DMS53 (cell line): ENCODE measurements around the gene CD80.
"Not testable (repeated sequence)": the region's sequence is repeated elsewhere in the genome, so short reads cannot be mapped to it uniquely, and the experiment has no call there.

Experiments used
- DNase-seq: peaks from one replicate; lab custom pipeline; 2025; lab: John Stamatoyannopoulos, UW

The CD80 gene, protein sequence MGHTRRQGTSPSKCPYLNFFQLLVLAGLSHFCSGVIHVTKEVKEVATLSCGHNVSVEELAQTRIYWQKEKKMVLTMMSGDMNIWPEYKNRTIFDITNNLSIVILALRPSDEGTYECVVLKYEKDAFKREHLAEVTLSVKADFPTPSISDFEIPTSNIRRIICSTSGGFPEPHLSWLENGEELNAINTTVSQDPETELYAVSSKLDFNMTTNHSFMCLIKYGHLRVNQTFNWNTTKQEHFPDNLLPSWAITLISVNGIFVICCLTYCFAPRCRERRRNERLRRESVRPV

DNA sequence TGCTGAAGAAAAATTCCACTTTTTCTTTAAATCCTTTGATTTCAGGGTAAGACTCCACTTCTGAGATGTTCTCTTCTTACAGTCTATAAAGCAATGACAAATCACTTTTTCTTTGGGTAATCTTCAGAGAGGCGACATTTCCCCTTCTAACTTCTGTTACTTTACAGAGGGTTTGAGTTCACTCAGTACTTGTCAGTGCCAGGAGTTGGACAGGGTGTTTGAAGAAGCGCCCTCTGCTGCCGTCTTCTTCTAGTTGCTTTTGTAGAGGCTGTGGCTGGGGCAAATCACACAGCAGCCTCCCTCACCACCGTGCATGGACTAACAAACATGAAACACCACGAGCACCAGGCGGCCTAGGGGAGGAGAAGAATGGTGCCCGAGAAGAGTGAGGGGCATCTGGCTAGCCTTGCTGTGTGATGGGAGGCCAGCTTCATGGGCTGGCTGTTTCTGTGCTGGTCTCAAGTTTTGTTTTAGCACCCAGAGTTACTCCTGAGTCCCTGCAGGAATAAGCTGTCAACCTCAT is at the start of gene CD80:
TSS of gene CD80 (minus strand) at position 174 of the 523 bp plus-strand sequence. CDS start 1,886 bp downstream, outside the sequence.
- DNase-seq, result peak; percentile 67

DNA sequence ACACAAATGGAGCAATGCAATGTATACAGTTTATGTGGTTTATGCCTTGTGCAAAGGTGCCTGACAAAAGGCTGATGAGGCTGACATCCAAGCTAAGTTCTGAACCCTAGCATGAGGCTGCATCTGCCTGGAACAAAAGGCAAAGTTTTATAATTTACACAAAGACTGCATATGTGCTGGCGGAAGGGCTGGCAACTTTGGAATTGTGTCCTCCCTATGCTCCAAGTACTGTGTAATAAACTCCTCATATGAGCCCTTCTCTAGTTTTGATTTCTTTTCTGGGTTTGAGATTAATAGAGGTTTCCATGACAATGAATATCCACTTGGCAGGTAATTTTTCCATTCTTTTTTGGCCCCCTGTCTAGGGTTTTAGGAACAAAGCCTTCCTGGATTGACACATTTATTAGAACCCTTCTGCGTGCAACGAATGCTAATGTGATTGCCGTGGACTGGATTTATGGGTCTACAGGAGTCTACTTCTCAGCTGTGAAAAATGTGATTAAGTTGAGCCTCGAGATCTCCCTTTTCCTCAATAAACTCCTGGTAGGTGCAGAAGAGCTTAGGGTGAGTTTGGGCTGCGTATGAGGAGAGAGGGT is 49.1 kb upstream of the CD80 start:
- no peak for DNase-seq

GRCh38 chr3:119604878-119605277 is 45.5 kb upstream of the CD80 start:
- DNase-seq, result no peak

DNA sequence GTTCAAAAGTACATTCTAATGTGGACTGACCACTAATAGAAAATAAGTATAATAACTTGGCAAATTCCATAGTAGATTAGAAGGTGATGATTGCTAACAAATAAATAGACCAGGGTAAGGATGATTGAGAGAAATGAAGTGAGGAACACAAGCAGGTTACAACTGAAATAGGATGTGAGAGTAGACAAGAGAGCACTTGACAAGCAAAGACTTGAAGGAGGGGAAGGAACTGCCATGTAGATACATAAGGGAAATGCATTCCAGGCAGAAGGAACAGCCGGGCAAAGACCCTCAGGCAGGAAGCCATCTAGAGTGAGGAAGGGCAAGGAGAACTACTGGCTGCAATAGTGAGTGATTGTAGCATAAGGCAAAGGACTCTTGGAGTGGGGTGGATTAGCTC is 43.3 kb upstream of the CD80 start:
- DNase-seq, result no peak

- no peak for DNase-seq
These were observed 41.7 kb upstream of the CD80 start for GRCh38 chr3:119601154-119601553.

GRCh38 chr3:119600732-119601131 is 41.3 kb upstream of the CD80 start:
- DNase-seq, result peak; percentile 5

DNA sequence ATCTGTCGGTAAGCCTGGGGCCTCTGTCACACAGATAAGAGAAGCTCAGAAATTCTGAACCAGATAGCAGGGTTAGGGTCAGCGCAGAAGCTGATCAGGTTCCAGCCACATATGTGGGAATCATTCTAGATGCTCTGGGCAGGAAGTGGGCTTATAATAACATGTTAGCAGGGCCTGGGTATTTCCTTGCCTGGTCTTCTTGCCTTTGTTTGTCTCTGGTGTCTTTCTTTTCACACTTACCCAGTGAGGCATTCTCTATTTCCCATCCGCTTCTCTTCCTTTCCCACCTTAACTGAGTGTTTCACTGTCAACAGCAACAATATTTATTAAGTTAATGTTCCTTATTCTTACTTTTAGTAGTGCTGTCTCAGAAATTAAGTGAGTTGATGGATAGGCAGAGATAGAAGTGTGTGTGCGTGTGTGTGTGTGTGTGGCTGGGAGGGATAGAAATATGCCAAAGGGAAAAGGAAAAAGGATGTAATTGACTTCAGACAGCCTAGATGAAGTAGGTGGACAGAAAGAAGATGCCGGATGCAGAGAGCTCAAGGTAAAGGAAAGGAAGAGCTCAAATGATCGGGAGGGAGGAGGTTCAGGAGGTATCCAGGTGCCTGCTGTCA is 40.3 kb upstream of the CD80 start:
- no peak for DNase-seq

- no peak for DNase-seq
These were observed 39.1 kb upstream of the CD80 start for GRCh38 chr3:119598410-119599098.

DNA sequence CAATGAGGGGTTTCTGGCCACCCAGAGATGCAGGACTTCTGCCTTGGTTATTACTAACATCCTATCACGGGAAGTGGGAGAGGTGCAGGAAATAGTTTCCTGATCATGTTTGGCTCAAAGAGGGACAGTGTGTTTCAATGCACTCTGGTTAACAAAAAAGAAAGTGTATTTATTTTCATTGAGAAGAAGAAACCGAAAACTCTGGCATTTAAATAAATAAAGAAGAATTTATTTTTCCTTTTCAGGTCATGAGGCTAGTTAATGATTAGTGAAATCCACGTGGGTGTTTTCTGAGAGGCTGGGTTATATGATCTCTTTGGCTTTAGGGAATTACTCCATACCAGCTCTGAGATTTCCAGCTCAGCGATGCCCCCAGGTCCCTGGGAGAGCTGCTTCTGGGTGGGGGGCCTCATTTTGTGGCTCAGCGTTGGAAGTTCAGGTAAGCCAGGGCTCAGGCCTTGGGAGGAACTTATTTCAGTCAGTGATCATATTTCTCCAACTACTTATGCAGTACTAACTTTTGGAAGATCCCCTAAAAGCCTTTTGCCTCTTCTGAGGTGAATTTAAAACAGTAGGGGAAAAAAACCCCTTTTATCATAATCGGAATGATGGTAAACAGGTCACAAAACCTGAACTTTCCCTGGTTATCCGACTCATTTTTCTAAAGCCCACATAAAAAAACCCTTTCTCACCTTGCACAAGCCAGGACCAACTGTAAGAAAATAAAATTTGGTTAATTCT is 38.3 kb upstream of the CD80 start, which contains the start of gene PLA1A:
TSS of gene PLA1A (plus strand) at position 338 of the 741 bp plus-strand sequence. CDS start at position 367, 29 bp downstream.
- DNase-seq, result peak; percentile 62

DNA sequence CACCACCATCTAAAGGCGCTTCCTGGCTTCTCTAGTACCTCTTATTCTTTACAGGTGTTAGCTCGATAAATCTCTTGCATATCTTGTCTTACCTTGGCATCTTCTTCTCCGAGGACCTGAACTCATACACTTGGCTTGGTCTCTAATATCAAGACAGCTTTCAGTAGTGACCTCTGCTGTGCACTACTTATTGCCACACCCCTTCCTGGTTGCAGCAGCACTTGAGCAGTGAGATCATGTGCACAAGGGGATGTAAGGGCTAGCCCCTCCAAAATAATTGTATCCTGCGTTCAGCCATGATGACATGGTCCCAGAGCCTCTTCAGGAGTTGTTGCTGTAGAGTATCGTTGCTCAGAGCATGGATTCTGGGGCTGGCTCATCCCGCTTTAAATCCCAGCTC is 37.0 kb upstream of the CD80 start:
- no peak for DNase-seq

DNA sequence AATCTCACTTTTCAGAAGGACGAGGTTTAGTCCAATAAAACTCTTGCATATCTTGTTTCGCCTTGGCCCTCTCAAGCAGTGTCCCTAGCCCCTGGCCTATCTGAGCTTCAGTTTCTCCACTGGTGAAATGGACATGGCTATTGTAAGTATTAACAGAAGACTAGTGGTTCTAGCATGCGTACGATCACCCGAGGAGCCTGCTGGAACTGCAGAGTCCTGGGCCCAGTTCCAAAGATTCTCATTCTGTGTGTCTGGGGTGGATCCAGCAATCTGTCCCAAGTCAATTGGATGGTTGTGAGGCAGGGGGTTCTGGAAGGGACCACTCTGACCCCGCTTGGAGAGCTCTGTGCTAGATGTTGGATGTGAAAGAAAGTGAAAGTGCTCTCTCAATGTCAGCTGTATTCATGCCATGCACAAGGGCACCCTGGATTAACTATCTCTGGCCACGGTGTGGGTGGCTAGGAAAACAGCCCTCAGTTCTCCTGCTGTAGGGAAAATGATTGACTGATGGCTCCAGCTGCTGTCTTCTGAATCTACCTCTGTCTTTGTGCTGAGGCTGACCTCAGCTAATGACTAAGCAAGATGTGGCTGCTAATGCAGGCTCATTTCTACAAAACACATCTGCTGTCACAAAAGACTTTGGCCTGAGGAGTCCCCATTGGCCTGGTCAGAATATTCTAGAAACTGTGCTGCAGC is 36.4 kb upstream of the CD80 start:
- peak; percentile 15 for DNase-seq

DNA sequence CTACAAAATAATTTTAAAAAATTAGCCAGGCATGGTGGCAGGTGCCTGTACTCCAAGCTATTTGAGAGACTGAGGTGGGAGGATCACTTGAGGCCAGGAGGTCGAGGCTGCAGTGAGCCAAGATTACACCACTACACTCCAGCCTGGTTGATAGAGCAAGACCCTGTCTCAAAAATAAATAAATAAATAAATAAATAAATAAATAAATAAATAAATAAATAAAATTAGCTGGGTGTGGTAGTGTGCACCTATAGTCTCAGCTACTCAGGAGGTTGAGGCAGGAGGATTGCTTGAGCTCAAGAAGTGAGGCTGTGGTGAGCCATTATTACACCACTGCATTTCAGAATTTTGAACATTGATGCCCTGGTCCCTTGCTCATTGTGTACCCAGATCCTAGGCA is 35.5 kb upstream of the CD80 start:
- DNase-seq, result not testable (repeated sequence)

GRCh38 chr3:119594066-119594465 is 34.7 kb upstream of the CD80 start:
- no peak for DNase-seq

- DNase-seq, result no peak
These were observed 33.4 kb upstream of the CD80 start for GRCh38 chr3:119592861-119593260.

DNA sequence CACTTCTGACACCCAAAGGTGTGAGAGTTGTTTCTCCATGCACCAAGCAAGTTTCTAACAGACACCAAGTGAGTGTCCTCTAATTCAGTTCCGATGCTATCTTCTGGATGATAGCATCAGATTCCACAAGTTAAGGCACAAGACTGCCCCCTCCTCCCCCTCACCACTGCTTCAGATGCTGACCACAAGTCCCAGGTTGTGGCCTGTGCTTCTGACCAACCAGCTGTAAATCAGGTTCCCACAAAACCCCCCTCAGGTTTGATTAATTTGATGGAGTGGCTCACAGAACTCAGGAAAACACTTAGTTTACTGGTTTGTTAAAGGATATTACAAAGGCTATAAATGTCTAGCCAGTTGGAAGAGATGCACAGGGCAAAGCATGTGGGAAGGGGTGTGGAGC is 31.3 kb upstream of the CD80 start:
- no peak for DNase-seq

GRCh38 chr3:119589102-119589773 is 29.8 kb upstream of the CD80 start:
- DNase-seq, result no peak

DNA sequence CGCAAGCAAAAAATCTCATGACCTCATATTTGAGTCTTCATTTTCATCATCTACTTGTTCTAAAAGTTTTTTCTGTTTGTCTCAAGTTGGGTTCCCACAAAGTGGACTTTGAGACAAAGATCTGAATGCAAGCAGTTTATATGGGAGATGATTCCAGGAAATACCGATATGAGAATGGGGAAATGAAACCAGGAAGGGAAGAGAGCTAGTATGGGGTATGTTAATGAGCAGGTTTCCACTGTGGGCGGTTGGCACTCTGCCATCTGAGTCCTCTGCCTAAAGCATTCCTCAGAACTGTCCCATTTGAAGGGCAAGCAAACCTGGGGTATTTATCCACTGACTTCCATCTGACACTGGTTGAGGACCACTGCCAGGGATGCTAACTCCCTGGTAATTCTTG is 28.7 kb upstream of the CD80 start:
- DNase-seq, result no peak

DNA sequence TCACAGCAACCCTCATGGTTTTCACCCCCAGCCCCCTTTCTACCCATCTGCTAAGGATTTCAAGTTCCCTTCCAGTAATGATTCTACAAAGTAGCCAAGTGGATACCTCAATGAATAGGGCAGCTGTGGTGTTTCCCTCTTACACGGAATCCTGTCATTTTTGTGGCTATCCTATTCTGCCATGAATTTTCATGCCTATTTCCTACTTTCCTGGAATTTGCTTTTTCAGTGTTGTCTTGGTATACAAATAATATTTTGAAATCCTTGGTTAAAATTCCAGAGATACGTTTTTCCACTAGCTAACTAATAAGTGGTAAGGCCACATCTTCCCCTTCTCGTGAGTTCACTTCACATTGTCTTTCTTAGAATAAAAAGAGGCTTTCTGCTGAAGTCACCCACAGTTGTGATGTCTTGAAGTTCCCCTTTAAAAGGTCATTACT is 27.3 kb upstream of the CD80 start:
- DNase-seq, result no peak

- DNase-seq, result no peak
These were observed 26.6 kb upstream of the CD80 start for GRCh38 chr3:119585856-119586570.

DNA sequence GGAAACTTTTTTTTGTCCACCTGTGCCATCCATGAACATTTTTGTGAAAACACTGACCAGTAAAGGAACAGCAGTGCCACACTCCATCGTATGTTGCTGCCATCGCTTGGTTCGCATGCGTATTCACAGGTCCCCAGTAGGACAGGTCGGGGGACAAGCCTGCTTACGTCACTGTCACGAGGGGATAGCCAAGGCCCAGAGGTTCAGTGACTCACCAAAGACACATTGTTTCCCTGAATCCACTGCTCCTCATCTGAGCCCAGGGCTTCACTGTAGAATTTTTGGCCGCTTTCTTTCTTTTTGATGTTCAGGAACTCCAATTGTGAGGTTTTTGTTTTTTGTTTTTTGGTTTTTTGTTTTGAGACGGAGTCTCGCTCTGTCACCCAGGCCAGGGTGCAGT is 25.8 kb upstream of the CD80 start:
- no peak for DNase-seq
